ENCODE data around the gene TLE4. TPM values are rescaled to one million over a fixed set of nuclear protein-coding genes. Genes with fewer than 3 reads are reported as not detected.
"Not testable (repeated sequence)": the region's sequence is repeated elsewhere in the genome, so short reads cannot be mapped to it uniquely, and the experiment has no call there.

Gene TLE4
- total RNA-seq, 1 donor from 2014 or later = 16.3 TPM

- TF ChIP-seq CTCF (conservative IDR thresholded peaks at IDR 0.05; ENCODE audit: low read depth, low read length) = no peak
- H3K4me3 ChIP-seq (ENCODE audit: low read depth, low read length) = no peak overlapping the region
- no peak for DNase-seq (ENCODE audit: low read depth)
Measured at GRCh38 chr9:79644048-79644447, 72.3 kb downstream of the TLE4 start.

- DNase-seq (ENCODE audit: low read depth) = no peak
Measured at GRCh38 chr9:79644601-79645000, 72.8 kb downstream of the TLE4 start.

GRCh38 chr9:79645110-79645509, 73.3 kb downstream of the TLE4 start:
- DNase-seq (ENCODE audit: low read depth) = no peak
- H3K4me3 ChIP-seq (ENCODE audit: low read depth, low read length) = no peak overlapping the region
- no peak for TF ChIP-seq CTCF (conservative IDR thresholded peaks at IDR 0.05; ENCODE audit: low read depth, low read length)

More at GRCh38 chr9:79644601-79645000, 72.8 kb downstream of the TLE4 start:
- no peak overlapping the region for H3K4me3 ChIP-seq (ENCODE audit: low read depth, low read length)
- no peak for TF ChIP-seq CTCF (conservative IDR thresholded peaks at IDR 0.05; ENCODE audit: low read depth, low read length)

- no peak overlapping the region for H3K4me3 ChIP-seq (ENCODE audit: low read depth, low read length)
Measured at GRCh38 chr9:79646096-79646495, 74.3 kb downstream of the TLE4 start.

GRCh38 chr9:79651251-79651795, 79.6 kb downstream of the TLE4 start:
- DNase-seq (ENCODE audit: low read depth) = no peak
- TF ChIP-seq CTCF (conservative IDR thresholded peaks at IDR 0.05; ENCODE audit: low read depth, low read length) = no peak
- H3K4me3 ChIP-seq (ENCODE audit: low read depth, low read length) = no peak overlapping the region

More at GRCh38 chr9:79646096-79646495, 74.3 kb downstream of the TLE4 start:
- TF ChIP-seq CTCF (conservative IDR thresholded peaks at IDR 0.05; ENCODE audit: low read depth, low read length) = no peak
- no peak for DNase-seq (ENCODE audit: low read depth)

- no peak for DNase-seq (ENCODE audit: low read depth)
- no peak overlapping the region for H3K4me3 ChIP-seq (ENCODE audit: low read depth, low read length)
- TF ChIP-seq CTCF (conservative IDR thresholded peaks at IDR 0.05; ENCODE audit: low read depth, low read length) = no peak
Measured at GRCh38 chr9:79652598-79652997, 80.8 kb downstream of the TLE4 start.

- DNase-seq (ENCODE audit: low read depth); H3K4me3 ChIP-seq (ENCODE audit: low read depth, low read length): not testable (repeated sequence)
Measured at GRCh38 chr9:79654591-79655382, 83.0 kb downstream of the TLE4 start.

Data from epithelial cell of proximal tubule (primary cell).